ENCODE measurements around the gene SLC25A1. TPM values are rescaled to one million over a fixed set of nuclear protein-coding genes. Genes with fewer than 3 reads are reported as not detected.

Gene SLC25A1
- polyA plus RNA-seq, 2 of the 4 experiments (the other 2 are of a cell fraction): 11.4 to 60.1 TPM

- no peak for FAIRE-seq
- Histone ChIP-seq H3K9me3 (no peaks in the 10 kb centered on the region), H3K4me1 (peaks cover 50% of the 10 kb centered on the region), H3K27ac (peak overlapping the region in 1 of 2 experiments; percentile 98; a peak in 3 of 6 replicates), H3K4me2 (0 out of 3 replicates have a peak overlapping the region, but pooled peaks have one; percentile 92), H3K4me3 (no peak overlapping the region)
- no peak for ATAC-seq
- CTCF ChIA-PET: interaction anchor here (1.6 to 3.2 kb wide), 2 partner anchors 28 to 30 kb away, joined by 4 to 18 read pairs; partner anchors contain the start of gene ESS2
- POLR2A ChIA-PET: no interaction called here
- no peak for DNase-seq (ENCODE audit: low read depth in 1 of 2, low spot score in 1 of 2)
- 77% methylated on average over 5 of the region's 21 CpGs for WGBS (ENCODE audit: missing lambda C conversion rate)
- no peak for TF ChIP-seq HEYL (CRISPR knock-in tag; IDR thresholded peaks at IDR 0.05)
- TF ChIP-seq EHMT2 (IDR thresholded peaks at IDR 0.05; ENCODE audit: low read depth): no peak
- TF ChIP-seq JUN (IDR thresholded peaks at IDR 0.05): 0 out of 5 replicates have a peak, but pooled peaks of 1 of the 2 experiments have one; percentile 22
- TF ChIP-seq MYC (IDR thresholded peaks at IDR 0.05; ENCODE audit: borderline replicate concordance, low read length): no peak
Observed at GRCh38 chr22:19175602-19176174, 2.8 kb downstream of the SLC25A1 start.

- Histone ChIP-seq H3K27ac (peak overlapping the region in 1 of 2 experiments; percentile 73; a peak in 4 of 6 replicates), H3K4me2 (peak overlapping the region; percentile 92; the same call in 2 of the 3 replicates), H3K4me3 (no peak overlapping the region), H3K4me1 (peaks cover 54% of the 10 kb centered on the region), H3K9me3 (no peaks in the 10 kb centered on the region)
- 69% methylated on average over 4 of the region's 7 CpGs for WGBS (ENCODE audit: missing lambda C conversion rate)
- TF ChIP-seq HOXB5 (CRISPR knock-in tag; IDR thresholded peaks at IDR 0.05) (no peak), ZSCAN20 (CRISPR knock-in tag; IDR thresholded peaks at IDR 0.05) (no peak), HDAC2 (IDR thresholded peaks at IDR 0.05) (no peak), SREBF2 (IDR thresholded peaks at IDR 0.05) (no peak), HMGXB4 (CRISPR knock-in tag; IDR thresholded peaks at IDR 0.05; ENCODE audit: borderline replicate concordance) (no peak), USF2 (IDR thresholded peaks at IDR 0.05) (no peak), ZNF302 (CRISPR knock-in tag; IDR thresholded peaks at IDR 0.05) (no peak), RAD21 (conservative IDR thresholded peaks at IDR 0.05 in 1 of 2, IDR thresholded peaks at IDR 0.05 in 1 of 2) (no peak), FOSB (CRISPR knock-in tag; IDR thresholded peaks at IDR 0.05) (no peak), CBX2 (IDR thresholded peaks at IDR 0.05; ENCODE audit: borderline replicate concordance, low read depth) (no peak), MAZ (IDR thresholded peaks at IDR 0.05; ENCODE audit: borderline replicate concordance, low read depth, low read length) (no peak), BHLHE40 (IDR thresholded peaks at IDR 0.05; ENCODE audit: low read depth, low read length) (no peak), PBX3 (IDR thresholded peaks at IDR 0.05) (no peak), CHD4 (IDR thresholded peaks at IDR 0.05; ENCODE audit: borderline replicate concordance) (no peak), JUNB (IDR thresholded peaks at IDR 0.05) (no peak), EHMT2 (IDR thresholded peaks at IDR 0.05; ENCODE audit: low read depth) (no peak), FOSL2 (IDR thresholded peaks at IDR 0.05) (no peak), FOSL2 (CRISPR knock-in tag; IDR thresholded peaks at IDR 0.05) (no peak)
- ChIA-PET CTCF (interaction anchor here (1.3 to 3.2 kb wide), 3 partner anchors 28 to 455 kb away, joined by 4 to 18 read pairs (median 5); partner anchors contain the start of gene ESS2), POLR2A (interaction anchor here (1.1 kb wide), 1 partner anchor 31 kb away, joined by 3 read pairs; the partner anchor contains the start of gene ESS2)
- no peak for ATAC-seq
- no peak for DNase-seq (ENCODE audit: low read depth in 1 of 2, low spot score in 1 of 2)
- FAIRE-seq: no peak
Observed at GRCh38 chr22:19175026-19175601, 3.4 kb downstream of the SLC25A1 start.

All from A549 (cell line).